Vagina (tissue), 2 donors: Measurements from ENCODE around the gene ABCC1. TPM values are rescaled to one million over a fixed set of nuclear protein-coding genes. Genes with fewer than 3 reads are reported as not detected.
"Not testable (repeated sequence)": the region's sequence is repeated elsewhere in the genome, so short reads cannot be mapped to it uniquely, and the experiment has no call there.

Experiments
- DNase-seq, 2 donors: peaks; one replicate each; pipeline ENCODE4 v3.0.0-alpha.2; 2017; ENCODE audit errors: extremely low spot score in 2 of 2
- H3K27ac ChIP-seq: fragments of 200-600 bp; sonication (generic); one replicate; pipeline ENCODE4 v1.5.1; 2019
- H3K27me3 ChIP-seq: fragments of 200-600 bp; sonication (generic); one replicate; pipeline ENCODE4 v1.5.1; 2019
- H3K36me3 ChIP-seq, 2 donors: fragments of 200-600 bp; sonication (generic); one replicate each; pipeline ENCODE4 v1.5.1; 2017 to 2019
- H3K4me1 ChIP-seq: fragments of 200-600 bp; sonication (generic); one replicate; pipeline ENCODE4 v1.5.1; 2019
- H3K4me3 ChIP-seq, 2 donors: fragments of 200-600 bp; sonication (generic); 1 replicate in 1 of 2; 2 replicates in 1 of 2; pipeline ENCODE4 v1.5.1; 2016 to 2019
- H3K9me3 ChIP-seq: fragments of 200-600 bp; sonication (generic); one replicate; pipeline ENCODE4 v1.5.1; 2019
- CTCF ChIP-seq, 3 experiments: fragments of 450-650 bp in 2 of 3; fragments of 200-600 bp in 1 of 3; sonication (generic) in 1 of 3; IDR thresholded peaks; one replicate each; pipeline ENCODE4 v1.5.1; 2017 to 2019; ENCODE audit warnings: antibody characterized with exemption in 3 of 3, mild to moderate bottlenecking in 2 of 3, moderate library complexity in 2 of 3
- POLR2A ChIP-seq, 2 donors: fragments of 450-650 bp; IDR thresholded peaks; one replicate each; pipeline ENCODE4 v1.6.1; 2017; ENCODE audit warnings: antibody characterized with exemption in 2 of 2, mild to moderate bottlenecking in 2 of 2, moderate library complexity in 2 of 2
- POLR2AphosphoS5 ChIP-seq, 2 donors: sonication (generic); formaldehyde crosslinking; IDR thresholded peaks; one replicate each; pipeline ENCODE4 v1.9.0; 2017; ENCODE audit warnings: antibody characterized with exemption in 2 of 2, mild to moderate bottlenecking in 2 of 2, low read depth in 1 of 2; ENCODE audit not compliant: insufficient read depth in 1 of 2
- intact Hi-C: fragments of 100-400 bp; cut with DNase I; formaldehyde crosslinking; loops from one replicate; pipeline ENCODE4 v1.15.1; 2023
- total RNA-seq: library from RNA; depleted of rRNA; stranded (reverse); fragments of >200 nt; gene quantifications from one replicate; pipeline ENCODE4 v1.2.3, GENCODE V29; 2016

Gene ABCC1
- total RNA-seq, 1 donor from 2014 or later = 47.9 TPM

GRCh38 chr16:15916323-15916722 is 33.1 kb upstream of the ABCC1 start:
- intact Hi-C loops = no loop called here
- Histone ChIP-seq H3K9me3 (no peaks in the 10 kb centered on the region), H3K36me3 (no peaks in the 10 kb centered on the region), H3K4me3 (no peak overlapping the region), H3K4me1 (no peaks in the 10 kb centered on the region), H3K27me3 (no peaks in the 10 kb centered on the region), H3K27ac (no peak overlapping the region)
- DNase-seq = no peak
- no peak for TF ChIP-seq POLR2AphosphoS5 (IDR thresholded peaks at IDR 0.05; ENCODE audit: insufficient read depth in 1 of 2, low read depth in 1 of 2)
- TF ChIP-seq CTCF (IDR thresholded peaks at IDR 0.05) = no peak
- TF ChIP-seq POLR2A (IDR thresholded peaks at IDR 0.05) = no peak

GRCh38 chr16:15918314-15918713 is 31.1 kb upstream of the ABCC1 start:
- H3K27me3 ChIP-seq, H3K4me1 ChIP-seq, intact Hi-C loops, DNase-seq, H3K4me3 ChIP-seq, H3K36me3 ChIP-seq, H3K27ac ChIP-seq, H3K9me3 ChIP-seq: not testable (repeated sequence)

GRCh38 chr16:15919331-15919730 is 30.1 kb upstream of the ABCC1 start:
- Histone ChIP-seq H3K36me3 (no peaks in the 10 kb centered on the region), H3K9me3 (no peaks in the 10 kb centered on the region), H3K4me1 (no peaks in the 10 kb centered on the region), H3K4me3 (no peak overlapping the region), H3K27me3 (no peaks in the 10 kb centered on the region), H3K27ac (no peak overlapping the region)
- DNase-seq = no peak
- intact Hi-C loops = no loop called here
- TF ChIP-seq POLR2AphosphoS5 (IDR thresholded peaks at IDR 0.05; ENCODE audit: insufficient read depth in 1 of 2, low read depth in 1 of 2) (no peak), CTCF (IDR thresholded peaks at IDR 0.05) (no peak), POLR2A (IDR thresholded peaks at IDR 0.05) (no peak)

- H3K27me3 ChIP-seq = no peaks in the 10 kb centered on the region
- no peak overlapping the region for H3K27ac ChIP-seq
- DNase-seq = no peak
- H3K36me3 ChIP-seq = no peaks in the 10 kb centered on the region
- H3K4me3 ChIP-seq = no peak overlapping the region
- H3K4me1 ChIP-seq = no peaks in the 10 kb centered on the region
- TF ChIP-seq CTCF (IDR thresholded peaks at IDR 0.05) = no peak
- no peak for TF ChIP-seq POLR2AphosphoS5 (IDR thresholded peaks at IDR 0.05; ENCODE audit: insufficient read depth in 1 of 2, low read depth in 1 of 2)
- no peak for TF ChIP-seq POLR2A (IDR thresholded peaks at IDR 0.05)
- no peaks in the 10 kb centered on the region for H3K9me3 ChIP-seq
- intact Hi-C loops = no loop called here
These were observed 24.4 kb upstream of the ABCC1 start for GRCh38 chr16:15924996-15925395.

- no peak for DNase-seq
- no peak for TF ChIP-seq POLR2A (IDR thresholded peaks at IDR 0.05)
- no peak for TF ChIP-seq CTCF (IDR thresholded peaks at IDR 0.05)
- TF ChIP-seq POLR2AphosphoS5 (IDR thresholded peaks at IDR 0.05; ENCODE audit: insufficient read depth in 1 of 2, low read depth in 1 of 2) = no peak
- no peak overlapping the region for H3K27ac ChIP-seq
- no peaks in the 10 kb centered on the region for H3K27me3 ChIP-seq
- H3K4me1 ChIP-seq = no peaks in the 10 kb centered on the region
- intact Hi-C loops = no loop called here
- no peaks in the 10 kb centered on the region for H3K36me3 ChIP-seq
- H3K9me3 ChIP-seq = no peaks in the 10 kb centered on the region
- no peak overlapping the region for H3K4me3 ChIP-seq
These were observed 23.8 kb upstream of the ABCC1 start for GRCh38 chr16:15925631-15926030.
